ENCODE results near the gene C19orf38.

GRCh38 chr19:10848230-10848856, at the start of gene C19orf38:
- no peak for TF ChIP-seq EZH2phosphoT487 (IDR thresholded peaks at IDR 0.05; ENCODE audit: low read depth)
- TF ChIP-seq CTCF (IDR thresholded peaks at IDR 0.05; ENCODE audit: low read depth, low read length): no peak
